NT2/D1 (cell line): Measurements from ENCODE around the gene DLG4.

Source experiments
- SUZ12 ChIP-seq: IDR thresholded peaks from 2 replicates; pipeline ENCODE4 v1.6.1; 2011; ENCODE audit not compliant: insufficient read length, insufficient read depth; ENCODE audit errors: extremely low read depth
- YY1 ChIP-seq: IDR thresholded peaks from 2 replicates; pipeline ENCODE4 v1.6.1; 2011; ENCODE audit not compliant: insufficient read length, insufficient read depth
- ZNF274 ChIP-seq: IDR thresholded peaks from 2 replicates; pipeline ENCODE4 v1.6.1; 2011; ENCODE audit warnings: mild to moderate bottlenecking, low read depth, low read length

- TF ChIP-seq YY1 (no peak), ZNF274 (no peak), SUZ12 (no peak)
Measured at GRCh38 chr17:7239091-7240027, 19.7 kb upstream of the DLG4 start, which contains the start of gene PHF23.
